HG03521 (cell line): ENCODE measurements around the gene MPZ.
"Not testable (repeated sequence)": the region's sequence is repeated elsewhere in the genome, so short reads cannot be mapped to it uniquely, and the experiment has no call there.

Experiments used
- ATAC-seq: cut with Tn5 transposase; IDR thresholded peaks from one replicate; pipeline ENCODE4 v1.9.1; 2021; ENCODE audit warnings: mild to moderate bottlenecking, moderate library complexity; ENCODE audit not compliant: unreplicated experiment

MPZ gene

GRCh38 chr1:161309868-161310267 is at the start of gene MPZ:
Gene MPZ (minus strand): TSS chr1:161309968. CDS start chr1:161309905, 63 bp downstream.
- no peak for ATAC-seq

GRCh38 chr1:161359291-161359690 is 49.5 kb upstream of the MPZ start:
- ATAC-seq, result no peak

- no peak for ATAC-seq
These were observed 47.3 kb upstream of the MPZ start for GRCh38 chr1:161357073-161357472.

GRCh38 chr1:161351482-161351881 is 41.7 kb upstream of the MPZ start:
- no peak for ATAC-seq

GRCh38 chr1:161350671-161351070 is 40.9 kb upstream of the MPZ start:
- ATAC-seq, result no peak

GRCh38 chr1:161342821-161343220 is 33.1 kb upstream of the MPZ start:
- ATAC-seq, result no peak

GRCh38 chr1:161342177-161342576 is 32.4 kb upstream of the MPZ start:
- no peak for ATAC-seq

- ATAC-seq, result no peak
These were observed 26.0 kb upstream of the MPZ start for GRCh38 chr1:161335796-161336195.

- ATAC-seq, result no peak
These were observed 23.4 kb upstream of the MPZ start for GRCh38 chr1:161333166-161333565.

- ATAC-seq, result no peak
These were observed 20.6 kb upstream of the MPZ start for GRCh38 chr1:161330346-161330745.

- ATAC-seq, result no peak
These were observed 14.3 kb upstream of the MPZ start for GRCh38 chr1:161324020-161324419.

GRCh38 chr1:161315841-161316674 is 6.3 kb upstream of the MPZ start:
- ATAC-seq, result not testable (repeated sequence)

GRCh38 chr1:161314201-161314981 is 4.6 kb upstream of the MPZ start, which contains the start of gene SDHC:
Gene SDHC (plus strand): TSS chr1:161314381. CDS start chr1:161314406, 25 bp downstream.
- peak; percentile 92 for ATAC-seq

- ATAC-seq, result no peak
These were observed 3.9 kb upstream of the MPZ start for GRCh38 chr1:161313554-161314200.

- no peak for ATAC-seq
These were observed 1.9 kb upstream of the MPZ start for GRCh38 chr1:161311595-161312181.

- ATAC-seq, result no peak
These were observed 1.7 kb downstream of the MPZ start for GRCh38 chr1:161307892-161308638.

- ATAC-seq, result no peak
These were observed 2.5 kb downstream of the MPZ start for GRCh38 chr1:161307230-161307768.

GRCh38 chr1:161305867-161306519 is 3.8 kb downstream of the MPZ start:
- peak; percentile 62 for ATAC-seq
